ENCODE measurements around the gene TMEM258.

GRCh38 chr11:61782299-61782698 lies 10.1 kb downstream of the TMEM258 start:
- no peak for TF ChIP-seq CTCF (IDR thresholded peaks at IDR 0.05)
- no peak for TF ChIP-seq POLR2A (IDR thresholded peaks at IDR 0.05)
